OCI-LY1 (cell line): ENCODE measurements around the gene SLAMF1.

Experiments used
- H2AFZ ChIP-seq: fragments of 200-600 bp; sonication (generic), shearing (Covaris generic); 2 replicates; pipeline ENCODE4 v1.6.0; 2014; ENCODE audit warnings: antibody characterized with exemption, mild to moderate bottlenecking, low read length
- H3F3A ChIP-seq: fragments of 200-600 bp; sonication (generic), shearing (Covaris generic); 2 replicates; pipeline ENCODE4 v1.6.0; 2014; ENCODE audit warnings: mild to moderate bottlenecking, antibody characterized with exemption, low read length, moderate library complexity; ENCODE audit not compliant: insufficient read depth
- H3K27ac ChIP-seq: fragments of 200-600 bp; sonication (generic); 2 replicates; pipeline ENCODE4 v1.5.1; 2014; ENCODE audit warnings: low read length, mixed run types, mild to moderate bottlenecking, low read depth; ENCODE audit not compliant: poor library complexity, severe bottlenecking
- H3K27me3 ChIP-seq: fragments of 200-600 bp; sonication (generic); 2 replicates; pipeline ENCODE4 v1.6.0; 2014; ENCODE audit warnings: antibody characterized with exemption, mild to moderate bottlenecking, low read length, moderate library complexity; ENCODE audit not compliant: insufficient read depth
- H3K36me3 ChIP-seq: fragments of 200-600 bp; sonication (generic); 2 replicates; pipeline ENCODE4 v1.6.1; 2014; ENCODE audit warnings: mild to moderate bottlenecking, antibody characterized with exemption, low read length, moderate library complexity, mixed read lengths; ENCODE audit not compliant: insufficient read depth
- H3K4me1 ChIP-seq: fragments of 200-600 bp; sonication (generic); 2 replicates; pipeline ENCODE4 v1.5.1; 2014; ENCODE audit warnings: mild to moderate bottlenecking, low read length, moderate library complexity; ENCODE audit not compliant: insufficient read depth, severe bottlenecking
- H3K4me2 ChIP-seq: fragments of 200-600 bp; sonication (generic), shearing (Covaris generic); 2 replicates; pipeline ENCODE4 v1.6.1; 2014; ENCODE audit warnings: low read length
- H3K4me3 ChIP-seq: fragments of 200-600 bp; sonication (generic); 2 replicates; pipeline ENCODE4 v1.5.1; 2014; ENCODE audit warnings: low read length, low read depth, mild to moderate bottlenecking, mixed read lengths; ENCODE audit not compliant: poor library complexity, severe bottlenecking
- H3K79me2 ChIP-seq: fragments of 200-600 bp; shearing (Covaris generic); 2 replicates; pipeline ENCODE4 v1.6.1; 2016; ENCODE audit warnings: mixed run types, low read length, mixed read lengths; ENCODE audit not compliant: insufficient read depth
- H3K9ac ChIP-seq: fragments of 200-600 bp; sonication (generic), shearing (Covaris generic); 2 replicates; pipeline ENCODE4 v1.6.1; 2014; ENCODE audit warnings: mild to moderate bottlenecking, low read length, mixed read lengths
- H3K9me2 ChIP-seq: fragments of 200-600 bp; sonication (generic), shearing (Covaris generic); 2 replicates; pipeline ENCODE4 v1.6.1; 2014; ENCODE audit warnings: low read depth, mild to moderate bottlenecking, low read length, mixed read lengths
- H3K9me3 ChIP-seq: fragments of 200-600 bp; shearing (Covaris generic); 2 replicates; pipeline ENCODE4 v1.6.1; 2014; ENCODE audit warnings: low read length, mixed read lengths
- H4K20me1 ChIP-seq: fragments of 200-600 bp; sonication (generic), shearing (Covaris generic); 2 replicates; pipeline ENCODE4 v1.6.0; 2016; ENCODE audit warnings: mild to moderate bottlenecking, low read length; ENCODE audit not compliant: insufficient read depth
- CTCF ChIP-seq: fragments of 200-600 bp; sonication (generic), shearing (Covaris generic); IDR thresholded peaks from 2 replicates; pipeline ENCODE4 v1.5.1; 2017; ENCODE audit warnings: mild to moderate bottlenecking, antibody characterized with exemption, low read length, moderate library complexity, mixed read lengths
- EZH2 ChIP-seq: fragments of 200-600 bp; sonication (generic), shearing (Covaris generic); IDR thresholded peaks from 2 replicates; pipeline ENCODE4 v1.8.0; 2017; ENCODE audit warnings: borderline replicate concordance, mixed run types, mild to moderate bottlenecking, antibody characterized with exemption, low read length, moderate library complexity, mixed read lengths

SLAMF1 gene

GRCh38 chr1:160597705-160598104, 49.1 kb downstream of the SLAMF1 start:
- TF ChIP-seq CTCF: no peak
- no peak for TF ChIP-seq EZH2
- Histone ChIP-seq H3K9me2 (no peaks in the 10 kb centered on the region), H4K20me1 (no peaks in the 10 kb centered on the region), H3F3A (no peaks in the 10 kb centered on the region), H2AFZ (no peak overlapping the region), H3K4me3 (no peak overlapping the region), H3K4me2 (no peak overlapping the region), H3K27ac (no peak overlapping the region), H3K27me3 (no peaks in the 10 kb centered on the region), H3K9ac (no peak overlapping the region), H3K4me1 (no peaks in the 10 kb centered on the region), H3K9me3 (peaks cover 3% of the 10 kb centered on the region), H3K79me2 (no peaks in the 10 kb centered on the region), H3K36me3 (no peaks in the 10 kb centered on the region)

GRCh38 chr1:160597051-160597450, 49.8 kb downstream of the SLAMF1 start:
- Histone ChIP-seq H3K27ac (no peak overlapping the region), H3K4me2 (no peak overlapping the region), H2AFZ (no peak overlapping the region), H3K4me1 (no peaks in the 10 kb centered on the region), H3K79me2 (no peaks in the 10 kb centered on the region), H3F3A (no peaks in the 10 kb centered on the region), H3K36me3 (no peaks in the 10 kb centered on the region), H3K27me3 (no peaks in the 10 kb centered on the region), H3K9me3 (peaks cover 4% of the 10 kb centered on the region), H3K4me3 (no peak overlapping the region), H3K9me2 (no peaks in the 10 kb centered on the region), H4K20me1 (no peaks in the 10 kb centered on the region), H3K9ac (no peak overlapping the region)
- TF ChIP-seq EZH2 (no peak), CTCF (no peak)

- no peak overlapping the region for H3K27ac ChIP-seq
- H3K9me3 ChIP-seq: peaks cover 4% of the 10 kb centered on the region
- no peak overlapping the region for H3K9ac ChIP-seq
- H2AFZ ChIP-seq: no peak overlapping the region
- peaks cover 21% of the 10 kb centered on the region for H3K4me1 ChIP-seq
- no peaks in the 10 kb centered on the region for H3K27me3 ChIP-seq
- no peaks in the 10 kb centered on the region for H3K36me3 ChIP-seq
- no peaks in the 10 kb centered on the region for H3K9me2 ChIP-seq
- H3K4me2 ChIP-seq: no peak overlapping the region; the same call in 1 of the 2 replicates
- H3K79me2 ChIP-seq: no peaks in the 10 kb centered on the region
- no peak for TF ChIP-seq CTCF
- TF ChIP-seq EZH2: no peak
- H4K20me1 ChIP-seq: no peaks in the 10 kb centered on the region
- no peaks in the 10 kb centered on the region for H3F3A ChIP-seq
- H3K4me3 ChIP-seq: no peak overlapping the region
These were observed 56.4 kb downstream of the SLAMF1 start for GRCh38 chr1:160590488-160590887.
